HG02623 (cell line): Measurements from ENCODE around the gene OVOL3.

Experiments used
- ATAC-seq: cut with Tn5 transposase; IDR thresholded peaks from one replicate; pipeline ENCODE4 v1.9.1; 2021; ENCODE audit warnings: moderate library complexity; ENCODE audit not compliant: unreplicated experiment

The OVOL3 gene

DNA sequence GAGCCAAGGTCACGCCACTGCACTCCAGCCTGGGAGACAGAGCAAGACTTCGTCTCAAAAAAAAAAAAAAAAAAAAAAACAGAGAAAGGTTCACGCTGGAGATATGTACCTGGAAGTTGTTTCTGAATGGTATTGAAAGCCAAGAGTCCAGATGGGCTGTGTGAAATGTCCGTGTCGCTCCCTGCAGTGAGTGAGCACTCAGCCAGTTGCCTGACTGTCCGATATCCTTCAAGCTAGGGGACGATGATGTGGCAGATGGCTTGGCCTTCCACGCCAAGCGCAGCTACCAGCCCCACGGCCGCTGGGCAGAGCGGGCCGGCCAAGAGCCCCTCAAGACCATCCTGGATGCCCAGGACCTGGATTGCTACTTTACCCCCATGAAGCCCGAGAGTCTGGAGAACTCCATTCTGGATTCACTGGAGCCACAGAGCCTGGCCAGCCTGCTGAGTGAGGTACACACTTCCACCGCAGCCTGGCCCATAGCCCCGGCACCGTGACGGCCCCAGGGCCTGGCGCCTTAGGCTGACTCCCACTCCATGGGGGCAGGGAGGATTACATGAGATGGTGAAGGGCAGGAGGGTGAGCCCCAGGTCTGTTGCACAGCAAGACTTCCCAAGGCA is 11.7 kb upstream of the OVOL3 start:
- no peak for ATAC-seq

DNA sequence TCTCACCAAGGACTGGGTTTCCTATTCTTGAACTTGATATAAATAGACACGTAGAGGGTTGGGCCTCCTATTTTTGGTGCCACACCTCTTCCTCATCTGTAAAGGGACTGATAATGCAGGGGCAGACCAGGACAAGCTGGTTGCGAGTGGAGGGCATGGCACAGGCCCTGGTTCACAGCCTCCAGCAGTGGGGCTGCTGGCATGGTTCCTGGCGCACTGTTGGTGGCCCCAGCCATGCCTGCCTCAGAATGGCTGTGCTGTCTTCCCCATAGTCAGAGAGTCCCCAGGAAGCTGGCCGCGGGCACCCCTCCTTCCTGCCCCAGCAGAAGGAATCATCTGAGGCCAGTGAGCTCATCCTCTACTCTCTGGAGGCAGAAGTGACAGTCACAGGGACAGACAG is 10.5 kb upstream of the OVOL3 start:
- ATAC-seq = no peak

DNA sequence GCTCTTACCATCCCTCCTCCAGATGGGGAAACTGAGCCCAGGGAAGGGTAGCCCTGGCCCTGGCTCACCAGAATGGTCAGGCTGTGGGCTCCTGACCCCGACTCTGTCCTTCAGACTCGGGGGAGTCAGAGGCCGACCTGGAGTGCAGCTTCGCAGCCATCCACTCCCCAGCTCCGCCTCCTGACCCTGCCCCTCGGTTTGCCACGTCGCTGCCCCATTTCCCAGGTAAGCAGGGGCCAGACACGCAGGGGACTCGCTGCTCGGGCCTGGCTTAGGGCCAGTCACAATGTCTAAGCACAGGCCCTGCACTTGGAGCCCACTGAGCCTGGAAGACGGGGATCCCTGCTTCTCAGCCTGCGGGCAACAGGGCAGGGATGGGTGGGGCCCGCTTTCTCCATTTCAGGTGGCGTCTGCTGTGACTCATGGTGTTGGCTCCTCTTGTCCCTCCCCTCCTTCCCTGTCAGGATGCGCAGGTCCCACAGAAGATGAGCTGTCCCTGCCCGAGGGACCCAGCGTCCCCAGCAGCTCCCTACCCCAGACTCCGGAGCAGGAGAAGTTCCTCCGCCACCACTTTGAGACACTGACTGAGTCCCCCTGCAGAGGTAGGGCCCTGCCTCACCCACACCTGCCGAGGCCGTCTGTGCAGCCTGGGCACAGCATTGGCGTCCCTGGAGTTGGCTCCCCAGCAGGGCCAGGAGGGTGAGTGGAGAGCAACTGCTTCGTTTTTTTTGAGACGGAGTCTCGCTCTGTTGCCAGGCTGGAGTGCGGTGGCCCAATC is 9.2 kb upstream of the OVOL3 start:
- no peak for ATAC-seq

DNA sequence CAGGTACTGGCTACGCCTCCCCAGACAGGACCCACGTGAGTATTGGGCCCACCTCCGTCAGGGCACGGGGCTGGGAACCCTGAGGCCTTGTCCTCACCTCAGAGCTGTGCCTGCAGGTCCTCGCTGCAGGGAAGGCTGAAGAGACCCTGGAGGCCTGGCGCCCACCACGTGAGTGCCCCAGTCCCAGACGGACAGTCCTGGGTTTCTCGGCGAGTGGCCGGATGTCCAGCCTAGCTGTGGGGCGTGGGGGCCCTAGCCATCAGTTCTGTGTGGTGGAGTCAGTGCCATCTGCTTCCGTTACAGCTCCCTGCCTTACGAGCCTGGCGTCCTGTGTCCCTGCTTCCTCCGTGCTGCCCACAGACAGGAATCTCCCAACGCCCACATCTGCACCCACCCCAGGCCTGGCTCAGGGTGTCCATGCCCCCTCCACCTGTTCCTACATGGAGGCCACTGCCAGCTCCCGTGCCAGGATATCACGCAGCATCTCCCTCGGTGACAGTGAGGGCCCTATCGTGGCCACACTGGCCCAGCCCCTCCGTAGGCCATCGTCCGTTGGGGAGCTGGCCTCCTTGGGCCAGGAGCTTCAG is 7.8 kb upstream of the OVOL3 start:
- ATAC-seq = no peak

DNA sequence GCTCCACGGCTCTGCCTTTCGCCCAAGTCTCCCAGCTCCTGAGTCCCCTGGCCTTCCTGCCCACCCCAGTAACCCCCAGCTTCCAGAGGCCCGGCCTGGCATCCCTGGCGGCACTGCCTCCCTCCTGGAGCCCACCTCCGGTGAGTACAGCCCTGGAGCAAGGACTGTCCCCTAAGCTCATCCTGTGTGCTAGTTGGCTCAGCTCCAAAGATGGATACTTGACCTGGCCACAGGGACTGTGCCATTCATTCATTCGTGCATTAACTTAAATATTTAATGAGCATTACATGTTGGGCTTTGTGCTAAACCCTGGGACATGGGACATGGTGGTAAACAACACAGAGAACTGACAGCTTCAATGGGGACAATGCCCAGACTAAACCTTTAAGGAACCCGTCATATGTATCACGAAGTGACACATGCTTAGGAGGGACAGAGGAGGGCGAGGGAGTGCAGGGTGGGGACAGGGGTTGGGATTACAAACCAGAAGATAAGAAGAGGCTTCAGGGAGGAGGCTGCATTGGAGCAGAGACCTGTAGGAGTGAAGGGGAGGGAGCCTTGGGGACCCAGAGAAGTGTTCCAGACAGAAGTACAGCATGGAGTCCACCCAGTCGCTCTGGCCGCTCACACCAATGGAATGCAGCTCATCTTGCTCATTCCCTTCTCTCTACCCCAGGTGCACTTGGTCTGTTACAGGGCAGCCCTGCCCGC is 6.9 kb upstream of the OVOL3 start:
- ATAC-seq = no peak

DNA sequence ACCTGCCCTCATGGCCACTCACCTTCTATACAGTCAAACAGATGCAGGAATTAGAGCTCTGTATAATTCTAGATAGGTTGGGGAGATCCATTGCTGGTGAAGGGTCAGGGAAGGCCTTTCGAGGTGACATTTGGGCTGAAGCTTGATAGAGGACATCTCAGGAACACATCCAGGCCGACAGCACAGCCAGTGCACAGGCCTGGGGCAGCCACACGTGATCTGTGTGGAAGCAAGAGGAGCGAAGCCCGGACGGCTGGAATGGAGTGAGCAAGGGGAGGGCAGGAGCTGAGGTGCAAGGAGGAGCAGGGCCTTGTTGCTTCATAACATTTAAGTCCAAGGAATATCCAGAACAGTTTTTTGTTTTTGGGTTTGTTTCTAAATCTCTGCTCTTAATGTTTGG is 4.5 kb upstream of the OVOL3 start:
- no peak for ATAC-seq

DNA sequence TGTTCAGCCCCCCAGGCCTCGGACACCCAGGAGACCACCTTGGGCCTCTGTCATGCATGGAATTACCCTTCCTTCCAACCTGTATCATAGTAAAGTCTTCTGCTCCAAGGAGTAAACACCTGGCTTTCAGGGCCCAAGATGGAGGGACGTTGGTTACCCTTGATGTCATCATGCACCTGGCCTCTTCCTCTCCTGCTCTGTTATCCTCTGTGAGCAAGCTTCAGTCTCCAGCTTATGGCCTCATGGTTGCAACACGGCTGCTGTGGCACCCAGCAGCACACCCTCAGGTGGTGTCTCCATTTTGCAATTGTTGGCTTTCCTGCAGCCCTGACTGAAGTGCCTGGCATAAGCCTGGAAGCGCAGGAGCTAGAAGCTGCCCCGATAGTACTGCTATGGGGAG is 4.0 kb upstream of the OVOL3 start:
- no peak for ATAC-seq

DNA sequence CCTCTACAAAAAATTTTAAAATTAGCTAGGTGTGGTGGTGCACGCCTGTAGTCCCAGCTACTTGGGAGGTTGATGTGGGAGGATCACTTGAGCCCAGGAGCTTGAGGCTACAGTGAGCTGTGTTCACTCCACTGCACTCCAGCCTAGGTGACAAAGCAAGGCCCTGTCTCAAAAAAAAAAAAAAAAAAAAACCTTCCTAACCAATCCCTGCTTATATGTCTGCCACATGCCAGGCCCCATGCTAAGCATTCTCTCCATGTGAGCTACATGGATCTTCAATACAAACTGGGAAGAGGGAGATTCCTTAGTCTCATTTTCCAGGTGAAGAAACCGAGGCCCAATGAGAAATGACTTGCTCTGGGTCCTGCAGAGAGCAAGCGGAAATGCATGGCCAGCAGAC is 2.3 kb upstream of the OVOL3 start:
- no peak for ATAC-seq

DNA sequence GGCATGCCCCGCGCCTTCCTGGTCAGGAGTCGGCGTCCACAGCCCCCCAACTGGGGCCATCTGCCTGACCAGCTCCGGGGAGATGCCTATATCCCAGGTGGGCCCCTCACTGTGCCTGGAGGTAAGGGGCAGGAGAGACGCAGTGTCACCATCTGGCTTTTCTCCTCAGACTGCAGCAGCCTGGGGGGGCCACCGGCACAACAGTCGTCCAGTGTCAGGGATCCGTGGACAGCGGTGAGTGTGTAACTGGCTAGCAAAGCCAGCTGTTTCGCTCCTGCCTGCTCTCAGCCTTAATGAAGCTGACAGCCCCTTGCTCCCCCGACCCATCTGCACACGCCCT is 227 bp downstream of the OVOL3 start:
- no peak for ATAC-seq

DNA sequence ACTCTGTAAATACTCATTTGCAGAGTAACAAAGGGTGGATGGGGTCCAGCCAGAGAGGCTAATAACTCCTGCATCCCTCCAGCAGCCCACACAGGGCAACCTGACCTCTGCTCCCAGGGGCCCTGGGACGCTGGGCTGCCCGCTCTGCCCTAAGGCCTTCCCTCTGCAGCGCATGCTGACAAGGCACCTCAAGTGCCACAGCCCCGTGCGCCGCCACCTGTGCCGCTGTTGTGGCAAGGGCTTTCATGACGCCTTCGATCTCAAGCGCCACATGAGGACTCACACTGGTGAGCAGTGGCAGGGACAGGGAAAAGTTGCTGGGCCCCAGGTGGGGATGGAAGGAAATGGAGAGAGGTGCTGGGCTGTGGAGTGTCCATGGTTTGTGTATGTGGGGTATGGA is 1.7 kb downstream of the OVOL3 start:
- ATAC-seq = no peak

DNA sequence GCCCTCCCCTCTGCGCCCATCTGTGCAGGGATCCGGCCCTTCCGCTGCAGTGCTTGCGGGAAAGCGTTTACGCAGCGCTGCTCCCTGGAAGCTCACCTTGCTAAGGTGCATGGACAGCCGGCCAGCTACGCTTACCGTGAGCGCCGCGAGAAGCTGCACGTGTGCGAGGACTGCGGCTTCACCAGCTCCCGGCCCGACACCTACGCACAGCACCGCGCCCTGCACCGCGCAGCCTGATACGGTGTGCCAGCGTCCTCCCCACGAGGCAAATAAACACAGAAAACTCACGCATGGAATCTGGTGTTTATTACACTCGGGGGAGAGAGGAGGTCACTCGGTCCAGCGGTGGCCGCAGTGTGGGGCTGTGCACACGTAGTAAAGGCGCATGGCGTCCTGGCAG is 2.5 kb downstream of the OVOL3 start:
- no peak for ATAC-seq

DNA sequence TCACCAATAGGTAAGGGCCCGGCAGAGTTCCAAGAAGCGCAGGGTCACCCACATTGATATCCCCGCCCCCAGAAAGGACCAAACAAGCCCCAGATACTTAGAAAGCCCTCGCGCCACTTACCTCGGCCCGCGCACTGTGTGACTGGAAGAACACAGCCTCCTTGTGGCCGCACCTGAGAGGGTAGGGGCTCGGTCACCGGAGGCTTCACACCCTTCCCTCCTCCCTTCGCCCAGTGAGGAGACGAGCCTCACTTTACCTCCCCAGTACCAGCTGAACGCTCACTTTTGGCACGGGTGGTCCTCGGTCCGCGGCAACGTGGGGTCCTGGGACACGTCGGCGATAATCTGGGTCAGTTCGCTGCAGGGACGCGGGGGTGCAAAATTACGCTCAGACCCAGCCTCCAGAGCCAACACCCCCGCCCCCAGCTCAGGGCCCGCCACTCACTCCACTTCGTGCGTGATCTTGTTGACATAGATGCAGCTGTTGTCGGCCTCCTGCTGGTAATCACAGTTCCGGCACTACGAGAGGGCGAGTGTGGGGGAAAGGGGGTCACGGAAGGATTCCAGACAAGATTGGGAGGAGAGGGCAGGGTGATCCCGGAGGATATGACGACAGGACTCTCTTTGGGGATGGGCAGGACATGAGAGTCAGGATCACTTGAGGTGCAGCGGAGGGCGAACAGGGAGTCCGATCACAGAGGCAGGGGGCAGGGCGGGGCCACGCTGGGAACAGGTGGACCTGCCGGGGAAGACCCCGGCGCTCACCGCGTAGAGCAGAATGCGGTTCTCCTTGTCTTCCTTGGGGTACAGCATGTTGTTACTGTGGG is 3.2 kb downstream of the OVOL3 start:
- ATAC-seq = no peak

DNA sequence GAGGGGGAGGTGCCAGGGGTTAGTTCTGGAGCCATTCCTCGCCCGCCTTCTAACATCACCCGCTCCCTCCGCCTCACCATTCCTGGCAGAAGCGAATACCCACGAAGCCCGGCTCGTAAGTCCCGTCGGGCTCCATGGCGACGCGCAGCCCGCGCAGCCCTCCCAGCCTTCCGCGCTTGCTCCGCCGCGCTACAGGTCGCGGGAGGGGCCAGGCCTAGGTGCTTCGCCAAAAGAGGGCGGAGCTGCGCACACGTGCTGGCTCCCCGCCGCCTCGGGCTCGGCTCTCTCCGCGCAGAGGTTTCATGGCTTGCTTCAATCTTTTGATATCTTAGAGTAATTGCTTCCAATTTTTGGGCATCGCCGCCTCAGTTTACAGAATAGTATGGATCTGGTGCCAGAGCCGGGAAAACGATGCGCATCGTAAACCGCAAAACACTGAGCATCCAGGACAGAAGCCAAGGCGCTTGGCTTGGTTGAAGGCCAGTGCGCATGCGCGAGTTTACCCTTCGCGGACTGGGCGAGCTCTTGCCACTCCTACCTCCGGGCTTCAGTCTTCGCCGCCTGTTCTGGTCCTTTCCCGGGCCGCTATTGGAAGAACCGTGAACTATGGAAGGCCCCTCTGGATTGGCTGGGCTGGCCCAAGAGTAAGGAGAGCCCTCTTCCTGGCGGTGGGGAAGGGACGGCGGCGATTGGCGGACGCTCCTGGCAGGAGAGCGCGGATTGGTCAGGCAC is 3.9 kb downstream of the OVOL3 start, which contains the start of gene POLR2I:
POLR2I (minus strand) TSS at position 155 of the 732 bp plus-strand sequence; CDS start at position 136, 19 bp downstream.
- ATAC-seq = peak; percentile 81

DNA sequence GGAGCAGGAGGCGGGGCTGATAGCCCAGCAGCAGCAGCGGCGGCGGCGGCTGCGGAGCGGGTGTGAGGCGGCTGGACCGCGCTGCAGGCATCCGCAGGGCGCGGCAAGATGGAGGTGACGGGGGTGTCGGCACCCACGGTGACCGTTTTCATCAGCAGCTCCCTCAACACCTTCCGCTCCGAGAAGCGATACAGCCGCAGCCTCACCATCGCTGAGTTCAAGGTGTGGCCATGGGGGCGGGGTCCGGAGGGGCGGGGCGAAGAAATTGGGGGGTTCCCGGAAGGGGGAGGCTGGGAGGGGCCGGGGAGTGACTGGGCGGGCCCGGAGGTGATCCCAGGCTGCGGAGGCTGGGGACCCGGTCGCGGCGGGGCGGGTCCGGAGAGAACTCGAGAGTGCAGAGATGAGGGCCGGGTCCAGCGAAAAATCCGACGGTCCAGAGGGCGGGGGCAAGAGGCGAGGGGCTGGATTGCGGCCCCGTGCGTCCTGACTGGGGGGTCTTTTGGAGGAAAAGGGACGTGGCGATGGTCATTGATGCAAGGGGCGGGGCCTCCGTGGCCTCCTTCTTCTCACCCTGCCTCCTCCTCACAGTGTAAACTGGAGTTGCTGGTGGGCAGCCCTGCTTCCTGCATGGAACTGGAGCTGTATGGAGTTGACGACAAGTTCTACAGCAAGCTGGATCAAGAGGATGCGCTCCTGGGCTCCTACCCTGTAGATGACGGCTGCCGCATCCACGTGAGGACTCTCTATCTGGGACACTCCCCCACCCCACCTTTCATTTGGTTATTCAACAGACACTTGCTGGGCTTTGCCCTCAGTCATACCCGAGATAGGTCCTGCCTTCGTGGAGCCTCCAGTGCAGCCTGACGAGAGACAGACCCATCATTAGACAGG is 4.8 kb downstream of the OVOL3 start, which contains the start of gene TBCB:
TBCB (plus strand) TSS at position 16 of the 891 bp plus-strand sequence; CDS start at position 109, 93 bp downstream.
- peak; percentile 27 for ATAC-seq

DNA sequence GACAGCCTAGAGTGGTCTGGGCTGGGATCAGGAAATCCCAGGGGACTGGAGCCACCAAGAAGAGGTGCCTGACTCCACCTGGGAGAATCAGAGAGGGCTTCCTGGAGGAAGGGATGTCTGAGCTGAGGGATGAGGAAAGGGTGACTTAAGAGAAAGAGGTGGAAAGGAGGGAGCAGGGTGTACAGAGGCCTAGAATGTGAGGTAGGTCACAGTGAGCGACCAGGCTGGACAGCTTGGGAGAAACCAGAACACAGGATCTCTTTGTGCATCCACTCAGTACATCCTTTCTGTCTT is 5.3 kb downstream of the OVOL3 start:
- ATAC-seq = no peak

DNA sequence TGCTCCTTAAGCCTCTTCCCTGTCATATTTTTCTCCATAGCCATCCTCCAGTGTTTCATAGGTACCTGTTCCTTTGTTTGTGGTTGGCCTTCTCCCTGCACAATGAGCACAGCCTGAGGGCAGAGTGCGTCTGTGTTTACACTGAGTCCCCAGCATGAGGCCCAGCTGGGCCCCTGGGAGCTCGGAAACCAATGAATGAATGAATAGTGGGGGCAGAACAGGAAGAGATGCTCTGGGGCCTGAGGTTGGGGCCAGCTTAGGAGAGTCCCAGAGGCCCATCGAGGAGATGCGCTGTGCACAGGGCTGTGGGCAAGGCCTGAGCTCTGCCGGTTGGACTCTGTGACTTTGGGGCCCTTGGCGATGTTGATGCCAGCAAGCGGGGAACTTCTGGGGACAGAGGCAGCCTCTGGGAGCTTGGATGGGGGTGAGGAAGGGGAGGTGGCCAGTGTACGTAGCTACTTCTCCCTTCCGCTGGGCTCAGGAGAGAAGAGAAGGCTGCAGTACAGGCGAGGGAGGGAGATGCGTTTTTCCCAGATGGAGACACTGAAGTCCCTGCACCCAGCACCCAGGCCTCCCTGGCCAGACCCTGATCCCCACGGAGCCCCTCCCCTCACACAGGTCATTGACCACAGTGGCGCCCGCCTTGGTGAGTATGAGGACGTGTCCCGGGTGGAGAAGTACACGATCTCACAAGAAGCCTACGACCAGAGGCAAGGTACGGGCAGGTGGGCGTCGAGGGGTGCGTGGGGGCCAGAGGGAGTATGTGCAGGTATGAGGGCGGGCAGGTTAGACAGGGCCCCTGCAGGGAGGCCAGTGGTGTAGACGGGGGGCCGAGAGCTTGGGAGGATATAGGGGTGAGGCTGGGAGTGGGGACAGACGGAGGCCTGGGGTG is 9.4 kb downstream of the OVOL3 start:
- ATAC-seq = no peak

DNA sequence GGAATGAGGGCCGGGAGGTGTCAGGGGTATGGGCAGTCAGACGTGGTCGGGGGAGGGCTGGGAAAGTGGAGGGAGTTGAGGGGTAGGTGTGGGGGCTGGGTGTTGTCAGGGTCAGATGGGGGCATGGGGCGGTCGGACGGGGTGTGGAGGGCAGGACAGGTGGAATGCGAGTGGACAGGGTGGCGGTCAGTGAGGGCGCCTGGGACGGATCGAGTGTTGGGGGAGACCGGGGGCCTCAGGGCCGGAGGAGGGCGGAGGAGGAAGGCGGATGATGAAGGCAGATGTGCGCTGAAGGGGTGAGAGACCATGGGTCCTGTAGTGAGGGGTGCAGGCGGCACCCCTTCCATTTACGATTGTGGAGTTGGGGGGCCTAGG is 10.0 kb downstream of the OVOL3 start:
- no peak for ATAC-seq

DNA sequence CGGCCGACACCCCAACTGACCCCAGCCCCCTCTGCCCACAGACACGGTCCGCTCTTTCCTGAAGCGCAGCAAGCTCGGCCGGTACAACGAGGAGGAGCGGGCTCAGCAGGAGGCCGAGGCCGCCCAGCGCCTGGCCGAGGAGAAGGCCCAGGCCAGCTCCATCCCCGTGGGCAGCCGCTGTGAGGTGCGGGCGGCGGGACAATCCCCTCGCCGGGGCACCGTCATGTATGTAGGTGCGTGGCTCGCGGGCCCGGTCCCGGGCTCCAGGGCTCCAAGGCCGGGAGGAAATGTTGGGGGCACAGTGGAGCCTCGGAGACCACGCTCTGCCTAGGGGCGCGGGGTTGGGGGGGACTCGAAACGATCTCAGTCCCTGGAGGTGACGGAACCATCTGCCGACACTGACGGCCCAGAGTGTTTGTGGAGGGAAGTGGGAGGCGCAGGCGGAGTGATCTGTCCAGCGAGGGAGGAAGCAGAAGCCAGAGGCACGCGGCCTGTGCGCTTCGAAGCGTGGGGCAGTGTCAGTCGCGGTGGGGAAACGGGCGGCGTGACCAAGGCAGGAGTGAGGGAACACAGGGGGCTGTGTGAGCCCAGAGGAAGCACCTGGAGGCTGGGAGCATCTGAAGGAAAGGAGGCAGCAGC is 10.7 kb downstream of the OVOL3 start:
- no peak for ATAC-seq
